ENCODE measurements around the gene IL34.

GRCh38 chr16:70709942-70710341, 63.6 kb downstream of the IL34 start:
- TF ChIP-seq EZH2 (IDR thresholded peaks at IDR 0.05) (no peak), POLR2AphosphoS5 (IDR thresholded peaks at IDR 0.05; ENCODE audit: borderline replicate concordance, low read depth, low read length) (no peak), FOXP2 (optimal IDR thresholded peaks at IDR 0.05; ENCODE audit: control extremely low read depth, extremely low read length, insufficient read depth) (no peak)
